Measurements from ENCODE around the gene OR10Z1.

The OR10Z1 gene

GRCh38 chr1:158604968-158605367 lies at the start of gene OR10Z1:
TSS of gene OR10Z1 (plus strand) at chr1:158605268. CDS start at chr1:158606439, 1,171 bp downstream.
- no peak for ATAC-seq
- Mint-ChIP-seq H3K27ac (no peak within 1 kb of the TSS), H3K4me3 (no peak within 1 kb of the TSS), H3K36me3 (no peaks in the 10 kb centered on the region), H3K27me3 (no peaks in the 10 kb centered on the region), H3K4me1 (no peaks in the 10 kb centered on the region), H3K9me3 (no peaks in the 10 kb centered on the region)

GRCh38 chr1:158559696-158560095 lies 45.4 kb upstream of the OR10Z1 start:
- Mint-ChIP-seq H3K4me1 (peaks cover 13% of the 10 kb centered on the region), H3K4me3 (no peak overlapping the region), H3K27ac (no peak overlapping the region), H3K9me3 (peaks cover 6% of the 10 kb centered on the region), H3K27me3 (no peaks in the 10 kb centered on the region), H3K36me3 (no peaks in the 10 kb centered on the region)
- no peak for ATAC-seq

GRCh38 chr1:158563853-158564252 lies 41.2 kb upstream of the OR10Z1 start:
- H3K27me3 Mint-ChIP-seq, result no peaks in the 10 kb centered on the region
- peaks cover 13% of the 10 kb centered on the region for H3K4me1 Mint-ChIP-seq
- no peak overlapping the region for H3K4me3 Mint-ChIP-seq
- no peaks in the 10 kb centered on the region for H3K36me3 Mint-ChIP-seq
- no peak for ATAC-seq
- H3K9me3 Mint-ChIP-seq, result peaks cover 6% of the 10 kb centered on the region
- H3K27ac Mint-ChIP-seq, result peak overlapping the region; percentile 31

GRCh38 chr1:158564608-158565007 lies 40.5 kb upstream of the OR10Z1 start:
- Mint-ChIP-seq H3K27ac (no peak overlapping the region), H3K4me1 (peaks cover 13% of the 10 kb centered on the region), H3K27me3 (no peaks in the 10 kb centered on the region), H3K9me3 (peaks cover 6% of the 10 kb centered on the region), H3K4me3 (no peak overlapping the region), H3K36me3 (no peaks in the 10 kb centered on the region)
- ATAC-seq, result no peak

- no peaks in the 10 kb centered on the region for H3K36me3 Mint-ChIP-seq
Observed at GRCh38 chr1:158570480-158570879, 34.6 kb upstream of the OR10Z1 start, which contains the start of gene OR6P1. TSS of gene OR6P1 (minus strand) at chr1:158570580. CDS start at chr1:158563604, 6,976 bp downstream.

GRCh38 chr1:158572226-158572625 lies 32.8 kb upstream of the OR10Z1 start:
- no peak overlapping the region for H3K4me3 Mint-ChIP-seq
- H3K27me3 Mint-ChIP-seq, result peaks cover 16% of the 10 kb centered on the region
- H3K9me3 Mint-ChIP-seq, result no peaks in the 10 kb centered on the region
- H3K36me3 Mint-ChIP-seq, result no peaks in the 10 kb centered on the region
- no peak for ATAC-seq
- peaks cover 6% of the 10 kb centered on the region for H3K4me1 Mint-ChIP-seq
- H3K27ac Mint-ChIP-seq, result no peak overlapping the region

More at GRCh38 chr1:158570480-158570879, 34.6 kb upstream of the OR10Z1 start, which contains the start of gene OR6P1:
- no peak within 1 kb of the TSS for H3K4me3 Mint-ChIP-seq
- no peak for ATAC-seq
- H3K27ac Mint-ChIP-seq, result no peak within 1 kb of the TSS
- H3K27me3 Mint-ChIP-seq, result peaks cover 16% of the 10 kb centered on the region
- no peaks in the 10 kb centered on the region for H3K9me3 Mint-ChIP-seq
- H3K4me1 Mint-ChIP-seq, result peaks cover 6% of the 10 kb centered on the region

- no peaks in the 10 kb centered on the region for H3K36me3 Mint-ChIP-seq
- H3K27ac Mint-ChIP-seq, result no peak overlapping the region
- no peaks in the 10 kb centered on the region for H3K4me1 Mint-ChIP-seq
- ATAC-seq, result no peak
- no peak overlapping the region for H3K4me3 Mint-ChIP-seq
- peaks cover 24% of the 10 kb centered on the region for H3K27me3 Mint-ChIP-seq
- H3K9me3 Mint-ChIP-seq, result no peaks in the 10 kb centered on the region
Observed at GRCh38 chr1:158577561-158577960, 27.5 kb upstream of the OR10Z1 start.

GRCh38 chr1:158579733-158580132 lies 25.3 kb upstream of the OR10Z1 start, which contains the start of gene OR10X1:
TSS of gene OR10X1 (minus strand) at chr1:158579899. CDS start at chr1:158579899, 0 bp downstream.
- Mint-ChIP-seq H3K4me1 (no peaks in the 10 kb centered on the region), H3K27me3 (peaks cover 13% of the 10 kb centered on the region), H3K27ac (no peak within 1 kb of the TSS)

GRCh38 chr1:158583962-158584361 lies 21.1 kb upstream of the OR10Z1 start:
- Mint-ChIP-seq H3K36me3 (no peaks in the 10 kb centered on the region), H3K9me3 (peaks cover 6% of the 10 kb centered on the region), H3K27me3 (peaks cover 11% of the 10 kb centered on the region), H3K4me1 (no peaks in the 10 kb centered on the region), H3K27ac (no peak overlapping the region), H3K4me3 (no peak overlapping the region)
- ATAC-seq, result no peak

More at GRCh38 chr1:158579733-158580132, 25.3 kb upstream of the OR10Z1 start, which contains the start of gene OR10X1:
- no peaks in the 10 kb centered on the region for H3K36me3 Mint-ChIP-seq
- ATAC-seq, result no peak
- H3K4me3 Mint-ChIP-seq, result no peak within 1 kb of the TSS
- H3K9me3 Mint-ChIP-seq, result no peaks in the 10 kb centered on the region

- H3K36me3 Mint-ChIP-seq, result no peaks in the 10 kb centered on the region
- no peaks in the 10 kb centered on the region for H3K4me1 Mint-ChIP-seq
- H3K9me3 Mint-ChIP-seq, result peaks cover 8% of the 10 kb centered on the region
- ATAC-seq, result no peak
- H3K27me3 Mint-ChIP-seq, result peaks cover 9% of the 10 kb centered on the region
- no peak overlapping the region for H3K4me3 Mint-ChIP-seq
- H3K27ac Mint-ChIP-seq, result no peak overlapping the region
Observed at GRCh38 chr1:158586942-158587341, 18.1 kb upstream of the OR10Z1 start.

- Mint-ChIP-seq H3K4me1 (no peaks in the 10 kb centered on the region), H3K4me3 (no peak overlapping the region), H3K36me3 (no peaks in the 10 kb centered on the region), H3K27me3 (peaks cover 3% of the 10 kb centered on the region), H3K9me3 (peaks cover 19% of the 10 kb centered on the region), H3K27ac (no peak overlapping the region)
- ATAC-seq, result no peak
Observed at GRCh38 chr1:158600735-158601134, 4.3 kb upstream of the OR10Z1 start.

- ATAC-seq, result no peak
- Mint-ChIP-seq H3K36me3 (no peaks in the 10 kb centered on the region), H3K27ac (no peak overlapping the region), H3K4me3 (no peak overlapping the region), H3K27me3 (no peaks in the 10 kb centered on the region), H3K9me3 (no peaks in the 10 kb centered on the region), H3K4me1 (peaks cover 7% of the 10 kb centered on the region)
Observed at GRCh38 chr1:158607296-158607695, 2.2 kb downstream of the OR10Z1 start.

GRCh38 chr1:158611916-158612315 lies 6.8 kb downstream of the OR10Z1 start:
- Mint-ChIP-seq H3K9me3 (no peaks in the 10 kb centered on the region), H3K27ac (no peak overlapping the region), H3K27me3 (no peaks in the 10 kb centered on the region), H3K4me3 (no peak overlapping the region), H3K36me3 (no peaks in the 10 kb centered on the region), H3K4me1 (peaks cover 10% of the 10 kb centered on the region)
- no peak for ATAC-seq

GRCh38 chr1:158613764-158614163 lies 8.7 kb downstream of the OR10Z1 start:
- H3K36me3 Mint-ChIP-seq, result no peaks in the 10 kb centered on the region
- no peak overlapping the region for H3K27ac Mint-ChIP-seq
- peaks cover 10% of the 10 kb centered on the region for H3K4me1 Mint-ChIP-seq
- H3K4me3 Mint-ChIP-seq, result no peak overlapping the region
- H3K27me3 Mint-ChIP-seq, result no peaks in the 10 kb centered on the region
- no peak for ATAC-seq
- H3K9me3 Mint-ChIP-seq, result no peaks in the 10 kb centered on the region

GRCh38 chr1:158638146-158638545 lies 33.1 kb downstream of the OR10Z1 start:
- H3K9me3 Mint-ChIP-seq, result peaks cover 2% of the 10 kb centered on the region
- H3K27ac Mint-ChIP-seq, result no peak overlapping the region
- no peak for ATAC-seq
- peaks cover 7% of the 10 kb centered on the region for H3K27me3 Mint-ChIP-seq
- H3K4me1 Mint-ChIP-seq, result no peaks in the 10 kb centered on the region
- H3K36me3 Mint-ChIP-seq, result no peaks in the 10 kb centered on the region
- H3K4me3 Mint-ChIP-seq, result no peak overlapping the region

GRCh38 chr1:158638904-158639303 lies 33.8 kb downstream of the OR10Z1 start:
- H3K4me3 Mint-ChIP-seq, result no peak overlapping the region
- H3K36me3 Mint-ChIP-seq, result no peaks in the 10 kb centered on the region
- H3K27me3 Mint-ChIP-seq, result peaks cover 7% of the 10 kb centered on the region
- peaks cover 2% of the 10 kb centered on the region for H3K9me3 Mint-ChIP-seq
- H3K4me1 Mint-ChIP-seq, result no peaks in the 10 kb centered on the region
- no peak for ATAC-seq
- no peak overlapping the region for H3K27ac Mint-ChIP-seq

Data from stimulated activated memory B cell treated with anti-CD40 and anti-IgM and Interleukin-4, amounts not matched to agents 10 μg/mL and 1 μg/mL and 100 μg/mL, for 72 hours (primary cell).